Activated CD4-positive, alpha-beta T cell treated with anti-CD3 and anti-CD28 coated beads, Interleukin-2, amount 10 ng/mL, durations not matched to agents 24 days and 14 days (primary cell): ENCODE data around the gene PLCB2. TPM values are rescaled to one million over a fixed set of nuclear protein-coding genes. Genes with fewer than 3 reads are reported as not detected.

Experiments
- DNase-seq: peaks from one replicate; pipeline ENCODE4 v3.0.0; 2022
- H3K27ac Mint-ChIP-seq: one replicate; pipeline ENCODE4 v1.8.0; 2022; ENCODE audit warnings: mild to moderate bottlenecking, mixed read lengths
- H3K27me3 Mint-ChIP-seq: one replicate; pipeline ENCODE4 v1.8.0; 2022; ENCODE audit warnings: mixed read lengths
- H3K36me3 Mint-ChIP-seq: one replicate; pipeline ENCODE4 v1.8.0; 2022; ENCODE audit warnings: low read depth, mild to moderate bottlenecking, mixed read lengths
- H3K4me1 Mint-ChIP-seq: one replicate; pipeline ENCODE4 v1.8.0; 2021; ENCODE audit warnings: mixed read lengths
- H3K4me3 Mint-ChIP-seq: one replicate; pipeline ENCODE4 v1.8.0; 2022; ENCODE audit warnings: mild to moderate bottlenecking, moderate library complexity, mixed read lengths
- H3K9me3 Mint-ChIP-seq: one replicate; pipeline ENCODE4 v1.8.0; 2021; ENCODE audit warnings: mixed read lengths
- intact Hi-C: fragments of 100-400 bp; cut with micrococcal nuclease; formaldehyde crosslinking; loops from one replicate; pipeline ENCODE4 v1.15.1; 2023
- total RNA-seq: library from RNA; stranded (reverse); gene quantifications from 2 replicates; pipeline ENCODE4 v1.2.3, GENCODE V29; 2022

Gene PLCB2
- total RNA-seq, 1 donor from 2014 or later: 95.7 TPM

GRCh38 chr15:40286061-40286532 is 21.6 kb downstream of the PLCB2 start:
- Mint-ChIP-seq H3K27me3 (peaks cover 13% of the 10 kb centered on the region), H3K36me3 (peaks cover 17% of the 10 kb centered on the region), H3K27ac (no peak overlapping the region), H3K9me3 (no peaks in the 10 kb centered on the region), H3K4me3 (no peak overlapping the region), H3K4me1 (peaks cover 1% of the 10 kb centered on the region)
- intact Hi-C loops: no loop called here
- no peak for DNase-seq

DNA sequence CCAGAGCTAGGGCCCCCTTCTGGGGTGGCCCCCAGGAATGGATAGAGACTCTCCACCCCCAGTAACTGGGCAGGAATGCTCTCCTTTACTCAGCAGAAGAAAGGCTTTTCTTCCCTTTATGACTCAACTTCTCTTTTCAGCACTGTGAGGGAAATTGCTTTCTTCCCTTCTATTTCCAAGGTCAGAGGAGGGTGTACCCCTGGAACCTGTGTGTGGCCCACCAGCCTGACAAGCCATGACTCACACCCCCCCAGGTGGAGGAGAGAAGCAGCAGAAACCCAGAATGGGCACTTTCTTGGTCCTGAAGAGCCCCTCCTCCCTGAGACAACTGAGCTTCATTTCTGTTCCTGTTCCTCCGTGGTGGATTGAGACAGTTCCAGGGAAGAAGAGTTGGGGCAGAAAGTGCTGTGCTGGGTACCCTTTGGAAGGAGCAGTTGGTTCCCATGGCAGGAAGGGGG is 22.2 kb downstream of the PLCB2 start:
- Mint-ChIP-seq H3K27ac (no peak overlapping the region), H3K36me3 (peaks cover 16% of the 10 kb centered on the region), H3K4me3 (no peak overlapping the region), H3K27me3 (peaks cover 18% of the 10 kb centered on the region), H3K4me1 (peaks cover 2% of the 10 kb centered on the region), H3K9me3 (no peaks in the 10 kb centered on the region)
- DNase-seq: no peak
- intact Hi-C loops: no loop called here

- Mint-ChIP-seq H3K36me3 (peaks cover 13% of the 10 kb centered on the region), H3K9me3 (no peaks in the 10 kb centered on the region), H3K27me3 (peaks cover 22% of the 10 kb centered on the region), H3K27ac (no peak overlapping the region), H3K4me3 (no peak overlapping the region), H3K4me1 (peaks cover 2% of the 10 kb centered on the region)
- intact Hi-C loops: no loop called here
- no peak for DNase-seq
Measured at GRCh38 chr15:40285151-40285550, 22.6 kb downstream of the PLCB2 start.

DNA sequence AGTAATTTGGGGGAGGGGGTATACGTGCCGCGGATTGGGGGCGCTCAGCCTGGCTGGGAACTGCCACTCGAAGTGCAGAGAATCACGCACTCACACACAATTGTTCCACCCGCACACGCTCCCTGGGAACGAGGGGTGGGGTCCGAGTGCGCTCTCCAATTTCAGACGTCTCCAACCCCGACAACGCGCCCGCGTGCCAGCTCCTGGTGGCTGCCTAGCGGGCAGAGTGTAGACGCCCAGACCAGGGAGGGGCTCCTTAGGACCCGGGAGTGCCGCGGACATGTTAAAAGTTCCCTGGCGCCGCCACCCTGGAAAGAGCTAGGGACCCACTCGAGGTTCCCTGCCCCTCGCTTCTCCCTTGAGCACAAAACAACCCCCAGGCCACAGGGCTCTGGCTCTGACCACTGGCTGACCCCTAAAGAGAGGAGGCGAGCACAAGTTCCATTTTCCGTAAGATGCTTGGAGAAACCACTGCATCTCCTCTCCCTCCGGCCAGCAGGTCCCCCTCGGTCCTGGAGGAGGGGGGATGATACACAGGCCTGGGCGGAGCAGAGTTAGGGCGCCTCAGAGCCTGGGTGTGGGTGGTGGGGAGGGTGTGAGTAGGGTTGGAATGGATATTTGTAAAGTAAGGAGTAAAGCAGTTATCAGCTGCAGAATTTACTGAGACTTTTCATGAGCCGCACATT is 24.0 kb downstream of the PLCB2 start:
- H3K4me3 Mint-ChIP-seq: peak overlapping the region; percentile 35
- H3K27ac Mint-ChIP-seq: no peak overlapping the region
- peaks cover 2% of the 10 kb centered on the region for H3K4me1 Mint-ChIP-seq
- H3K27me3 Mint-ChIP-seq: peaks cover 31% of the 10 kb centered on the region
- DNase-seq: no peak
- peaks cover 8% of the 10 kb centered on the region for H3K36me3 Mint-ChIP-seq
- no peaks in the 10 kb centered on the region for H3K9me3 Mint-ChIP-seq
- intact Hi-C loops: loop anchor here (5.0 kb wide), 1 partner anchor 39 kb away; the partner anchor contains the start of gene INAFM2

DNA sequence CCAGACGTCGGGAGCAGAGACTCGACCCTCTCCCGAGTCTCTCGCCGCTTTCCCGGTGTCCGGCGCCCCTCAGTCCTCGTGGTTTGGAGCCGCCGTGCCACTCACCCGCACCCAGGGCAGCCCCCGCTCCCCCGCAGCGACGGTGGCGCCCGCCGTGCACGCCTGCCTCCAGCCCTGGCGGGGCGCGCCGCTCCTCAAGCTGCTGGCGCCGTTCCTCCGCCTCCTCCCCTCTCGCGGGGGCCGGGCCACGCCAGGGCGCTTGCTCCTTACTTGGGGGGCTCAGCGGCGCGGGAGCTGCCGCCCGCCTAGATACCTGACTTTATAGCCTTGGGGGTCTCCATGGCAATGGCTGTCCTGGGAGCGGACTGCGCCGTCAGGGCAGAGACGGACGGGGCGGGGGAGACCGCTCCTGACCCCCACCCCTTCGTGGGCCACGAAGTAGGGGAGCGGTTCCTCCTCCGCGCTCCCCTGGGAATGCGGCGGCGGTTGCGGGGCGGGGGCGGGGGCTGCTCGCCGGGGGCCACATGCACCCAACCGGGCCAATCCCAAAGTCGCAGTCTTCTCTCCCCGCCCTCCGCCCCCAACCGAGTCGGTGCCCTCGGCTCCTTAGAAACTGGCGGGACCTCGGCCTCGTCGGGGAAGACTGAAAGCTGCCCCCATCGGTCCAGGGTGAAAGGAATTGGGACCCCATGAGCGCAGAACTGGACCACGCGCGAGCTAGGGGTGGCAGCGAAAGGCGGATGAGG is 24.7 kb downstream of the PLCB2 start, which contains the start of gene ANKRD63:
Gene ANKRD63, minus strand, starts transcription at position 196 of the 746 bp plus-strand sequence. CDS start 478 bp downstream, outside the sequence.
- H3K4me1 Mint-ChIP-seq: peaks cover 2% of the 10 kb centered on the region
- H3K4me3 Mint-ChIP-seq: peak within 1 kb of the TSS; percentile 77
- peaks cover 5% of the 10 kb centered on the region for H3K36me3 Mint-ChIP-seq
- no peak within 1 kb of the TSS for H3K27ac Mint-ChIP-seq
- H3K27me3 Mint-ChIP-seq: peaks cover 38% of the 10 kb centered on the region
- intact Hi-C loops: loop anchor here (5.0 kb wide), 1 partner anchor 39 kb away; the partner anchor contains the start of gene INAFM2
- no peaks in the 10 kb centered on the region for H3K9me3 Mint-ChIP-seq
- DNase-seq: peak; percentile 84

DNA sequence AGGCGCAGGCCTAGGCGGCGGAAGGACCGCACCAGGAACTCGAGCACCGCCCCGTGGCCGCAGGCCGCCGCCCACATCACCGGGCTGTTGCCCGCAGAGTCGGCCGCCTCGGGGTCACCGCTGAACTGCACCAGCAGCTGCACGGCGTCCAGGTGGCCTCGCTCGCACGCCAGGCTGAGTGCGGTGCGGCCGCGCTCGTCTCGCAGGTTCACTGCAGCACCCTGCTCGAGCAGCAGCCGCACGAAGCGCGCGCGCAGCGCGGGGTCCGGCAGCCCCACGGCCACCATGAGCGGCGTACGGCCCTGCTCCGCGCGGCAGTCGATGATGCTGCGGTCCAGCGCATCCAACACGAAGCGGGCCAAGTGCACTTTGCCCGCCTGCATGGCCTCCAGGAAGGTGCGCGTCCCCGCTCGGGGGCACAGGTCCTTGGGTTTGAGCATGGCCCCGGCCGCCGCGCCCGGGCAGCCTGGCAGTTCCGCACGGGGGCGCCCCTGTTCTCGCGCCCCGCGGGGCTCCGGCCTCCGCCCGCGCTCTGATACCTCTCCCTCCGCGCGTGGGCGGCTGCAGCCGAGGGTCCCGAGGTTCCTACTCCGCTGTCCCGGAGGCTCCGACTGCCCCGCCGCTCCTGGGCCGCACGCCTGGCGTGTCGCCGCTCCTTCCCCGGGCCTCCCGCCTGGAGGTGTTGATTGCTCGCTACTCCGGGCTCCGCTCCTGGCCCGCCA is 25.4 kb downstream of the PLCB2 start:
- H3K36me3 Mint-ChIP-seq: peaks cover 4% of the 10 kb centered on the region
- intact Hi-C loops: loop anchor here (5.0 kb wide), 1 partner anchor 40 kb away; the partner anchor contains the start of gene INAFM2
- H3K9me3 Mint-ChIP-seq: no peaks in the 10 kb centered on the region
- peak; percentile 87 for DNase-seq
- peaks cover 4% of the 10 kb centered on the region for H3K4me1 Mint-ChIP-seq
- peak overlapping the region; percentile 77 for H3K4me3 Mint-ChIP-seq
- H3K27me3 Mint-ChIP-seq: peaks cover 42% of the 10 kb centered on the region
- no peak overlapping the region for H3K27ac Mint-ChIP-seq

DNA sequence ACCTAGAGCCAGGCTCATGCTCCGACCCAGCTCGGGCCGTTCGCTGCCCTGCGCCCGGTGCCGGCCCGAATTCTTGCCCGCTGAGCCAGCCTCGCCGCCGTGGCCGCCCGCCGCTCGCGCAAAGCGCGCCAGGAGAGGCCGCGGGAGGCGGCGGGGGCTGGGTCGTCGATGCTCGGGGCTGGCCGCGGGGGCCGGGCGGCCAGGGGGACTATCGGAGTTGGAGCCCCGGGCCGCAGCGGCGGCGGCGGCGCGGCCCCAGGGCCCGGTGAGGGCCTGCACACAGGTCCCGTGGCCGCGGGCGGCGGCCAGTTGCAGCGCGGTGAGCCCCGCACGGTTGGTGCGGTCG is 26.0 kb downstream of the PLCB2 start:
- no peak overlapping the region for H3K4me3 Mint-ChIP-seq
- H3K9me3 Mint-ChIP-seq: no peaks in the 10 kb centered on the region
- no peak for DNase-seq
- peaks cover 4% of the 10 kb centered on the region for H3K4me1 Mint-ChIP-seq
- peaks cover 4% of the 10 kb centered on the region for H3K36me3 Mint-ChIP-seq
- peaks cover 43% of the 10 kb centered on the region for H3K27me3 Mint-ChIP-seq
- intact Hi-C loops: loop anchor here (5.0 kb wide), 1 partner anchor 41 kb away; the partner anchor contains the start of gene INAFM2
- no peak overlapping the region for H3K27ac Mint-ChIP-seq

DNA sequence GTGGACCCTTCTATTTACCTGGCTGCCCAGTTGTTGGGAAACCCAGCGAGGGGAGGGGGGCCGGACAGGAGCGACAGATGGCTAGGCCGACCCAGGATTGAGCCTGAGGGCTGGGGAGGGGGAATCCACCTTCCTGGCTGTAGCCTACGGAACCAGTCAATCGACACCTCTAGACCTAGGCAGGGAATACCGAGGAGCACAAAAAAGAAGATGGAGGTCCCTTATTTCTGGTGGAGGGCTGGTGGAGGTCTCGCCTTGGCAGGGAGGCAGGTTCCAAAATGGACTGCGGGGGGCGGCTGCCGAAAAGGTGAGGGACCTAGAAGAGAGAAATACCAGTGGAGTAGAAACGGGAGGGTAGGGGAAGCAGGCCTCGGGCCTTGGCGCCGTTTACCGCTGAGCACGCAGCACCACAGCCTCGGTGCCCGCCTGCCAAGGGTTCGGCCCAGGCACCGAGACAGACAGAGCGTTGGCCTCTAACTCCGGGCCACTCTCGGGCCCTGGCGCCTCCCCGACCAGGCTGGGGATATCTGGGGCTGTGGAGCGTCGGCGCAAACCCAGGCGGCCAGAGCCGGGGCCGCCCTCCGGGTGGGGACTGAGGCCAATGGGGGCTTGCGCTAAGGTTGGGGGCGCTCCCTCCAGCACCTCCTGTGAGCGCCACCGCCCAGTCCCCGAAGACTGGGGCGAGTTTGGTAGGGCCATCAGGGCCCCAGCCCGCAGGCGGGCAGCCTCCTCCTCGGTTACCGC is 26.5 kb downstream of the PLCB2 start:
- intact Hi-C loops: loop anchor here (5.0 kb wide), 1 partner anchor 41 kb away; the partner anchor contains the start of gene INAFM2
- H3K27ac Mint-ChIP-seq: no peak overlapping the region
- H3K27me3 Mint-ChIP-seq: peaks cover 45% of the 10 kb centered on the region
- H3K4me3 Mint-ChIP-seq: peak overlapping the region; percentile 61
- H3K9me3 Mint-ChIP-seq: no peaks in the 10 kb centered on the region
- DNase-seq: no peak
- peaks cover 4% of the 10 kb centered on the region for H3K36me3 Mint-ChIP-seq
- peaks cover 4% of the 10 kb centered on the region for H3K4me1 Mint-ChIP-seq

GRCh38 chr15:40280260-40281056 is 27.3 kb downstream of the PLCB2 start:
- peak overlapping the region; percentile 61 for H3K4me3 Mint-ChIP-seq
- peaks cover 4% of the 10 kb centered on the region for H3K4me1 Mint-ChIP-seq
- H3K9me3 Mint-ChIP-seq: no peaks in the 10 kb centered on the region
- intact Hi-C loops: loop anchor here (5.0 kb wide), 1 partner anchor 42 kb away; the partner anchor contains the start of gene INAFM2
- no peak for DNase-seq
- H3K36me3 Mint-ChIP-seq: no peaks in the 10 kb centered on the region
- no peak overlapping the region for H3K27ac Mint-ChIP-seq
- H3K27me3 Mint-ChIP-seq: peaks cover 45% of the 10 kb centered on the region

DNA sequence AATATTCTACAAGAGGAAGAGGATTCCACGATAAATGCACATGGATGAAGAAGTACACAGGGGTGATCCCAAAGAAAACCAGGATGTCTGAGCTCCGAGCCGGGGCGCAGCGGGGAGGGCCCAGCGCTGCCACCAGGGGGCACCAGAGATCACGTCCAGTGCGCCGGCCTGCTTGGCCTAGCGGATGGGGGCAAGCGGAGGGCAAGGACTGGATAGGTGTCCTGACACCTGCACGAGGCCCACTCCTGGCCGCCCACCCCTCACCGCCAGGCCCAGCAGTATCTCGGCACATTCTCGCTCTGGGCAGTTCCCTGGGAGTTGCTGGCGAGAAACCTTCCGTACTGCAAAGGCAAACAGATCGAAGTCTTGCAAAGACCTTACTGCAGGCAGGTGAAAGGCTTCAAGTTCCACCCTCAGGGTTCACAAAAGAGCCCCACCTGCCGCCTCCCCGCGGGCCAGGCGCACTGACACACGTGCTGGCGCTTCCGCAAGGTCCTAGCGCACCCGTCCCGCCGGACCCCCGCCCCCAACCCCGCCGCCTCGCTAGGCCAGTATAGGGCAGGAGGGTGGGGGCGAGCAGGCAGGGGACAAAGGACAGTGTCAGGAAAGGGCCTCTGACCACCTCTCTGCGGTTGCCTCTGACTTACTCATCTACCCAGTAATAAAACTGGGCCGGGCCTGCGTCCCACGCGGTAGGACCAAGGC is 28.1 kb downstream of the PLCB2 start:
- H3K36me3 Mint-ChIP-seq: no peaks in the 10 kb centered on the region
- H3K27me3 Mint-ChIP-seq: peaks cover 45% of the 10 kb centered on the region
- H3K4me3 Mint-ChIP-seq: no peak overlapping the region
- peaks cover 8% of the 10 kb centered on the region for H3K4me1 Mint-ChIP-seq
- H3K27ac Mint-ChIP-seq: no peak overlapping the region
- no peaks in the 10 kb centered on the region for H3K9me3 Mint-ChIP-seq
- intact Hi-C loops: loop anchor here (1.0 to 5.0 kb wide), 3 partner anchors 31 to 59 kb away; partner anchors contain the start of gene INAFM2
- DNase-seq: peak; percentile 93

DNA sequence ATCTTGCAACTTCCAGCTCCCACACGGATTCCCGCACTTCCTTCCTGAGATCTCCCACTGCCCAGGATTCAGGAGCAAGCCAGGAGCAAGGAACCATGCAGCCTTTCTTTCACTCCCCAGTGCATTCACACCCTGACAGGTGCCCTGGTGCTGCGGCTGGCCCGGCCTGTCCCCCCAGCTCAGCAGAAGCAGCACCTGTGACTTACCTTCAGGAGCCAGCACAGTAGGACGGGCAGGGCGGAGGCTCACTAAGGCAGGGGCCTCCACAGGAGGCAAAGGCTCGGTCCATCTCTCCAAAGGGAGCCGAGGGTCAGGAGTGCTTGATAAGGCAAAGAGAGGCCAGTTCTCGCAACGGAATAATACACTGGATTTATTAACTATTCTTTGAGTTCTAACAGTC is 29.7 kb downstream of the PLCB2 start:
- no peak overlapping the region for H3K27ac Mint-ChIP-seq
- intact Hi-C loops: no loop called here
- no peaks in the 10 kb centered on the region for H3K36me3 Mint-ChIP-seq
- no peak for DNase-seq
- no peaks in the 10 kb centered on the region for H3K9me3 Mint-ChIP-seq
- H3K4me1 Mint-ChIP-seq: peaks cover 9% of the 10 kb centered on the region
- H3K27me3 Mint-ChIP-seq: peaks cover 34% of the 10 kb centered on the region
- no peak overlapping the region for H3K4me3 Mint-ChIP-seq

DNA sequence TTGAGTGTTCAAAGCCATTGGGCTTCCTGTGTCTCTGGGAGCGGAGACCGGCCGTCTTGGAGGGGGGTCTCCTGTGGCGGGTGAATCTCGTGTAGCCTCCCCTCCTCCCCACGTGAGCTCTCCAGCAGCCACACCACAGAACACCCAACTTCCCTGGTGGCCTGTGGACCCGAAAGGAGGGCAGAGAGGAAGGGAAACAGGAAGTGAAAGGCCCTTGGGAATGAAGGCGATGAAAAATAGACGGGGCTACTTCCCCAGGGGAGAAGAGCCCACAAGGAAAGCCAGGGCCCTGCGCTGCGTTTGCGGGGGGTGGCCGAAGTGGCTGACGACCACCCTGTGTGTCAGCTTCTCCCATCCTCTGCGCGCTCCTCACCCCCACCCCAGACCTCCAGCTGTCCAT is 30.3 kb downstream of the PLCB2 start:
- H3K36me3 Mint-ChIP-seq: no peaks in the 10 kb centered on the region
- peaks cover 34% of the 10 kb centered on the region for H3K27me3 Mint-ChIP-seq
- no peaks in the 10 kb centered on the region for H3K9me3 Mint-ChIP-seq
- peaks cover 9% of the 10 kb centered on the region for H3K4me1 Mint-ChIP-seq
- no peak for DNase-seq
- H3K4me3 Mint-ChIP-seq: no peak overlapping the region
- no peak overlapping the region for H3K27ac Mint-ChIP-seq
- intact Hi-C loops: no loop called here
